Superior temporal gyrus (tissue), 1 donor: ENCODE results near the gene PKD2.
"Not testable (repeated sequence)": the region's sequence is repeated elsewhere in the genome, so short reads cannot be mapped to it uniquely, and the experiment has no call there.

Source experiments
- DNase-seq: peaks from one replicate; pipeline ENCODE4 v3.0.0-alpha.2; 2016; ENCODE audit errors: extremely low spot score

Gene PKD2

DNA sequence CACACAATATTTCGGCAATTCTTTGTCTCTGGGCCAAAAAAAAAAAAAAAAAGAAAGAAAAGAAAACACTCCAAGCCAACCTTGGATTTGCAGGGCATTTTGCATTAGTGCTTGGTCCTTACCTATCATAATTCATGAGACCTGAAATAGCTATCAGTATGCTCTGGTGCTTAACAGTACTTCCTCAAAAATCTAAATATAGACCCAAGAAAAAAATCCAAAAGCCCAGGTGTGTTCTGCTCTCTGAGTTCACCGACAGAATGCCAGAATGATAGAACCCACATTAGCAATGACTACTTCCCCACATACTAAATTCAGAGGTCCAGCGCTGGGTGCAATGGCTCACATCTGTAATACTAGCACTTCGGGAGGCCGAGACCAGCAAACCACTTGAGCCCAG lies 108.2 kb downstream of the PKD2 start:
- no peak for DNase-seq

DNA sequence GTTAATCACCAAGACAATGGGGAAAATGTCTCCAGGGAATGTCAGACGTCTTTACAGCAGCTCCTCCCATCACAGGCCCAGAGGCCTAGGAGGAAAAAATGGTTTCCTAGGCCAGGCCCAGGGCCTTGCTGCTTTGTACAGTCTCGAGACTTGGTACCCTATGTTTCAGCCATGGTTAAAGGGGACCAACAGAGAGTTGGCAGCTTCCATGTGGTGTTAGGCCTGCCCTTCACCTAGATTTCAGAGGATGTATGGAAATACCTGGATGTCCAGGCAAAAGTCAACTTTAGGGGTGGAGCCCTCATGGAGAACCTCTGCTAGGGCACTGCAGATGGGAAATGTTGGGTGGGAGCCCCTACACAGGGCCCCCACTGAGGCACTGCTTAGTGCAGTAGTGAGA lies 112.5 kb downstream of the PKD2 start:
- no peak for DNase-seq

DNA sequence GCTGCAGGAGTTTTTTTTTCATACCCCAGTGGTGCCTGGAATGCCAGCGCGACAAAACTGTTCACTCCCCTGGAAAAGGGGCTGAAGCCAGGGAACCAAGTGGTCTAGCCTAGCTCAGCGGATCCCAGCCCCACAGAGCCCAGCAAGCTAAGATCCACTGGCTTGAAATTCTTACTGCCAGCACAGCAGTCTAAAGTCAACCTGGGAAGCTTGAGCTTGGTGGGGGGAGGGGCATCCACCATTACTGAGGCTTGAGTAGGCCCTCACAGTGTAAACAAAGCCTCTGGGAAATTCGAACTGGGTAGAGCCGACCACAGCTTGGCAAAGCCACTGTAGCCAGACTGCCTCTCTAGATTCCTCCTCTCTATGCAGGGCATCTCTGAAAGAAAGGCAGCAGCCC lies 114.8 kb downstream of the PKD2 start:
- DNase-seq: not testable (repeated sequence)
